ENCODE data around the gene TECPR1. TPM values are rescaled to one million over a fixed set of nuclear protein-coding genes. Genes with fewer than 3 reads are reported as not detected.

TECPR1 gene
- total and polyA plus RNA-seq, 2 experiments from 2014 or later = 4.6 to 24.4 TPM

DNA sequence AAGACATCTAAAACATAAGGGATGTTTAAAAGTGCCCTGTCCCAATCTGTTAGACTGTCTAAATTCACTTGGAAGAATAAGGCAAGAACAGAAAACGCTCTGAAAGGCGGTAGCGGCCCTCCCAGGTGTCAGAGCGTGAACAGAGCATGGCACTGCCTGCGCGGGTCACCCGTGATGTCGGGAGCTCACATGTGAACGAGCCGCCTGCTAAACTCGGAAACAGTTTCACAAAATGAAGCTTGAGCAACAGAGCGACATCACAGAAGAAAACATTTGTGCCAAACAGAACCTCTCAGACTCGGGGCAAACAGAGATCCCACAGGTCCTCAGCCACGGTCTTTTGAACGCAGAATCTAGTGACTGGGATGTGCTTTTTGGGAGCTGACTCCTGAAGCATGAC lies 42.3 kb upstream of the TECPR1 start (continued):
- TF ChIP-seq, protein P1, sequence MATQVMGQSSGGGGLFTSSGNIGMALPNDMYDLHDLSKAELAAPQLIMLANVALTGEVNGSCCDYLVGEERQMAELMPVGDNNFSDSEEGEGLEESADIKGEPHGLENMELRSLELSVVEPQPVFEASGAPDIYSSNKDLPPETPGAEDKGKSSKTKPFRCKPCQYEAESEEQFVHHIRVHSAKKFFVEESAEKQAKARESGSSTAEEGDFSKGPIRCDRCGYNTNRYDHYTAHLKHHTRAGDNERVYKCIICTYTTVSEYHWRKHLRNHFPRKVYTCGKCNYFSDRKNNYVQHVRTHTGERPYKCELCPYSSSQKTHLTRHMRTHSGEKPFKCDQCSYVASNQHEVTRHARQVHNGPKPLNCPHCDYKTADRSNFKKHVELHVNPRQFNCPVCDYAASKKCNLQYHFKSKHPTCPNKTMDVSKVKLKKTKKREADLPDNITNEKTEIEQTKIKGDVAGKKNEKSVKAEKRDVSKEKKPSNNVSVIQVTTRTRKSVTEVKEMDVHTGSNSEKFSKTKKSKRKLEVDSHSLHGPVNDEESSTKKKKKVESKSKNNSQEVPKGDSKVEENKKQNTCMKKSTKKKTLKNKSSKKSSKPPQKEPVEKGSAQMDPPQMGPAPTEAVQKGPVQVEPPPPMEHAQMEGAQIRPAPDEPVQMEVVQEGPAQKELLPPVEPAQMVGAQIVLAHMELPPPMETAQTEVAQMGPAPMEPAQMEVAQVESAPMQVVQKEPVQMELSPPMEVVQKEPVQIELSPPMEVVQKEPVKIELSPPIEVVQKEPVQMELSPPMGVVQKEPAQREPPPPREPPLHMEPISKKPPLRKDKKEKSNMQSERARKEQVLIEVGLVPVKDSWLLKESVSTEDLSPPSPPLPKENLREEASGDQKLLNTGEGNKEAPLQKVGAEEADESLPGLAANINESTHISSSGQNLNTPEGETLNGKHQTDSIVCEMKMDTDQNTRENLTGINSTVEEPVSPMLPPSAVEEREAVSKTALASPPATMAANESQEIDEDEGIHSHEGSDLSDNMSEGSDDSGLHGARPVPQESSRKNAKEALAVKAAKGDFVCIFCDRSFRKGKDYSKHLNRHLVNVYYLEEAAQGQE (IDR thresholded peaks at IDR 0.05; ENCODE audit: unreplicated experiment) = no peak
- TF ChIP-seq STAT1 (IDR thresholded peaks at IDR 0.05; ENCODE audit: unreplicated experiment) = no peak
- no peak for TF ChIP-seq ZNF331 (CRISPR knock-in tag; IDR thresholded peaks at IDR 0.05; ENCODE audit: low read depth)
- TF ChIP-seq, protein P2, sequence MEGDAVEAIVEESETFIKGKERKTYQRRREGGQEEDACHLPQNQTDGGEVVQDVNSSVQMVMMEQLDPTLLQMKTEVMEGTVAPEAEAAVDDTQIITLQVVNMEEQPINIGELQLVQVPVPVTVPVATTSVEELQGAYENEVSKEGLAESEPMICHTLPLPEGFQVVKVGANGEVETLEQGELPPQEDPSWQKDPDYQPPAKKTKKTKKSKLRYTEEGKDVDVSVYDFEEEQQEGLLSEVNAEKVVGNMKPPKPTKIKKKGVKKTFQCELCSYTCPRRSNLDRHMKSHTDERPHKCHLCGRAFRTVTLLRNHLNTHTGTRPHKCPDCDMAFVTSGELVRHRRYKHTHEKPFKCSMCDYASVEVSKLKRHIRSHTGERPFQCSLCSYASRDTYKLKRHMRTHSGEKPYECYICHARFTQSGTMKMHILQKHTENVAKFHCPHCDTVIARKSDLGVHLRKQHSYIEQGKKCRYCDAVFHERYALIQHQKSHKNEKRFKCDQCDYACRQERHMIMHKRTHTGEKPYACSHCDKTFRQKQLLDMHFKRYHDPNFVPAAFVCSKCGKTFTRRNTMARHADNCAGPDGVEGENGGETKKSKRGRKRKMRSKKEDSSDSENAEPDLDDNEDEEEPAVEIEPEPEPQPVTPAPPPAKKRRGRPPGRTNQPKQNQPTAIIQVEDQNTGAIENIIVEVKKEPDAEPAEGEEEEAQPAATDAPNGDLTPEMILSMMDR (conservative IDR thresholded peaks at IDR 0.05; ENCODE audit: low read depth in 2 of 2) = no peak
- TF ChIP-seq CREB1 (CRISPR knock-in tag; IDR thresholded peaks at IDR 0.05; ENCODE audit: low read depth) = no peak
- TF ChIP-seq NANOG (IDR thresholded peaks at IDR 0.05; ENCODE audit: borderline replicate concordance) = no peak
- no peak for TF ChIP-seq POLR2AphosphoS5 (IDR thresholded peaks at IDR 0.05; ENCODE audit: low read depth)

DNA sequence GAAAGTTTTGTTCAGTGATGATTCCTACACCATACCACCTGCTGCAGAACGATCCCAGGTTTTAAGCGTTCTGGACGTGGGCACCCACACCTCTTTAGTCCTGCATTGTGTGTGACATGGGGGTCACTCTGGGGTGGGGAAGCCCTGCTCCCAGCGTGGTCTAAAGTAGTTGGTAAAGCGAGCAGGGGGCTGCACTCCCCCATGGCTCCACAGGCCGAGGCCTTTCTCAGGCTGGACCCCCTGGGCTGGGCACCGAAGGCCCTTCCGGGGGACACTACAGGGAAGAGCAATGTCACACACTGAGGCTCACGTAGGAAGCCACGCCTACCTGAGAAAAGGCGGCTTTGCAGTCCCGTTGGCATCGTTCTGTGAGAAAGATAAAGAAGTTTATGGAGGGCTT lies 41.7 kb upstream of the TECPR1 start:
- no peaks in the 10 kb centered on the region for H3K9me2 ChIP-seq (ENCODE audit: insufficient read depth)
- H3K9me3 Mint-ChIP-seq = no peaks in the 10 kb centered on the region
- peaks cover 15% of the 10 kb centered on the region for H3K27me3 Mint-ChIP-seq (ENCODE audit: insufficient read depth, low read depth, poor library complexity)
- no peak overlapping the region for H3K4me3 ChIP-seq
- H3K4me1 ChIP-seq (ENCODE audit: insufficient read depth) = peaks cover 13% of the 10 kb centered on the region; the same call in 1 of the 2 replicates
- peaks cover 10% of the 10 kb centered on the region; the same call in 1 of the 2 replicates for H3F3A ChIP-seq (replicated peaks; ENCODE audit: low read depth)
- no peak for ATAC-seq
- peaks cover 37% of the 10 kb centered on the region for H3K36me3 Mint-ChIP-seq (ENCODE audit: low read depth)
- H4K20me1 ChIP-seq (replicated peaks; ENCODE audit: insufficient read depth) = peaks cover 23% of the 10 kb centered on the region; the same call in 1 of the 2 replicates
- no peak overlapping the region for H2AFZ ChIP-seq
- H3K27ac Mint-ChIP-seq = no peak overlapping the region
- no peaks in the 10 kb centered on the region for H3K27me3 ChIP-seq (ENCODE audit: insufficient read depth)
- H3K36me3 ChIP-seq (ENCODE audit: insufficient read depth) = 0 out of 2 replicates have a peak, but pooled peaks cover 16% of the 10 kb centered on the region
- H3K79me2 ChIP-seq (replicated peaks; ENCODE audit: insufficient read depth) = peaks cover 23% of the 10 kb centered on the region
- no peak overlapping the region for H3K4me2 ChIP-seq
- no peak overlapping the region for H3K4me3 Mint-ChIP-seq
- no peak overlapping the region for H3K27ac ChIP-seq (ENCODE audit: low read depth)
- H3K4me1 Mint-ChIP-seq = peaks cover 24% of the 10 kb centered on the region
- DNase-seq (ENCODE audit: low spot score) = no peak
- no peak for TF ChIP-seq EZH2phosphoT487 (IDR thresholded peaks at IDR 0.05; ENCODE audit: unreplicated experiment)
- TF ChIP-seq, protein P3, sequence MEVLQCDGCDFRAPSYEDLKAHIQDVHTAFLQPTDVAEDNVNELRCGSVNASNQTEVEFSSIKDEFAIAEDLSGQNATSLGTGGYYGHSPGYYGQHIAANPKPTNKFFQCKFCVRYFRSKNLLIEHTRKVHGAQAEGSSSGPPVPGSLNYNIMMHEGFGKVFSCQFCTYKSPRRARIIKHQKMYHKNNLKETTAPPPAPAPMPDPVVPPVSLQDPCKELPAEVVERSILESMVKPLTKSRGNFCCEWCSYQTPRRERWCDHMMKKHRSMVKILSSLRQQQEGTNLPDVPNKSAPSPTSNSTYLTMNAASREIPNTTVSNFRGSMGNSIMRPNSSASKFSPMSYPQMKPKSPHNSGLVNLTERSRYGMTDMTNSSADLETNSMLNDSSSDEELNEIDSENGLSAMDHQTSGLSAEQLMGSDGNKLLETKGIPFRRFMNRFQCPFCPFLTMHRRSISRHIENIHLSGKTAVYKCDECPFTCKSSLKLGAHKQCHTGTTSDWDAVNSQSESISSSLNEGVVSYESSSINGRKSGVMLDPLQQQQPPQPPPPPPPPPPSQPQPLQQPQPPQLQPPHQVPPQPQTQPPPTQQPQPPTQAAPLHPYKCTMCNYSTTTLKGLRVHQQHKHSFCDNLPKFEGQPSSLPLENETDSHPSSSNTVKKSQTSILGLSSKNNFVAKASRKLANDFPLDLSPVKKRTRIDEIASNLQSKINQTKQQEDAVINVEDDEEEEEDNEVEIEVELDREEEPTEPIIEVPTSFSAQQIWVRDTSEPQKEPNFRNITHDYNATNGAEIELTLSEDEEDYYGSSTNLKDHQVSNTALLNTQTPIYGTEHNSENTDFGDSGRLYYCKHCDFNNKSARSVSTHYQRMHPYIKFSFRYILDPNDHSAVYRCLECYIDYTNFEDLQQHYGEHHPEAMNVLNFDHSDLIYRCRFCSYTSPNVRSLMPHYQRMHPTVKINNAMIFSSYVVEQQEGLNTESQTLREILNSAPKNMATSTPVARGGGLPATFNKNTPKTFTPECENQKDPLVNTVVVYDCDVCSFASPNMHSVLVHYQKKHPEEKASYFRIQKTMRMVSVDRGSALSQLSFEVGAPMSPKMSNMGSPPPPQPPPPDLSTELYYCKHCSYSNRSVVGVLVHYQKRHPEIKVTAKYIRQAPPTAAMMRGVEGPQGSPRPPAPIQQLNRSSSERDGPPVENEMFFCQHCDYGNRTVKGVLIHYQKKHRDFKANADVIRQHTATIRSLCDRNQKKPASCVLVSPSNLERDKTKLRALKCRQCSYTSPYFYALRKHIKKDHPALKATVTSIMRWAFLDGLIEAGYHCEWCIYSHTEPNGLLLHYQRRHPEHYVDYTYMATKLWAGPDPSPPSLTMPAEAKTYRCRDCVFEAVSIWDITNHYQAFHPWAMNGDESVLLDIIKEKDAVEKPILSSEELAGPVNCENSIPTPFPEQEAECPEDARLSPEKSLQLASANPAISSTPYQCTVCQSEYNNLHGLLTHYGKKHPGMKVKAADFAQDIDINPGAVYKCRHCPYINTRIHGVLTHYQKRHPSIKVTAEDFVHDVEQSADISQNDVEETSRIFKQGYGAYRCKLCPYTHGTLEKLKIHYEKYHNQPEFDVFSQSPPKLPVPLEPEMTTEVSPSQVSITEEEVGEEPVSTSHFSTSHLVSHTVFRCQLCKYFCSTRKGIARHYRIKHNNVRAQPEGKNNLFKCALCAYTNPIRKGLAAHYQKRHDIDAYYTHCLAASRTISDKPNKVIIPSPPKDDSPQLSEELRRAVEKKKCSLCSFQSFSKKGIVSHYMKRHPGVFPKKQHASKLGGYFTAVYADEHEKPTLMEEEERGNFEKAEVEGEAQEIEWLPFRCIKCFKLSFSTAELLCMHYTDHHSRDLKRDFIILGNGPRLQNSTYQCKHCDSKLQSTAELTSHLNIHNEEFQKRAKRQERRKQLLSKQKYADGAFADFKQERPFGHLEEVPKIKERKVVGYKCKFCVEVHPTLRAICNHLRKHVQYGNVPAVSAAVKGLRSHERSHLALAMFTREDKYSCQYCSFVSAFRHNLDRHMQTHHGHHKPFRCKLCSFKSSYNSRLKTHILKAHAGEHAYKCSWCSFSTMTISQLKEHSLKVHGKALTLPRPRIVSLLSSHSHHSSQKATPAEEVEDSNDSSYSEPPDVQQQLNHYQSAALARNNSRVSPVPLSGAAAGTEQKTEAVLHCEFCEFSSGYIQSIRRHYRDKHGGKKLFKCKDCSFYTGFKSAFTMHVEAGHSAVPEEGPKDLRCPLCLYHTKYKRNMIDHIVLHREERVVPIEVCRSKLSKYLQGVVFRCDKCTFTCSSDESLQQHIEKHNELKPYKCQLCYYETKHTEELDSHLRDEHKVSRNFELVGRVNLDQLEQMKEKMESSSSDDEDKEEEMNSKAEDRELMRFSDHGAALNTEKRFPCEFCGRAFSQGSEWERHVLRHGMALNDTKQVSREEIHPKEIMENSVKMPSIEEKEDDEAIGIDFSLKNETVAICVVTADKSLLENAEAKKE (CRISPR knock-in tag; IDR thresholded peaks at IDR 0.05) = no peak
- TF ChIP-seq, protein P2 (conservative IDR thresholded peaks at IDR 0.05; ENCODE audit: low read depth in 2 of 2) = no peak

Data from GM23338 (cell line).